Smooth muscle cell of the brain vasculature (primary cell): ENCODE data around the gene FAM240B.
A peak's percentile ranks its signal among the peaks of the same experiment; 100 is the strongest.

Experiments used
- DNase-seq: peaks from one replicate; pipeline ENCODE4 v3.0.0-alpha.2; 2012; ENCODE audit warnings: low read depth, low spot score

FAM240B gene

DNA sequence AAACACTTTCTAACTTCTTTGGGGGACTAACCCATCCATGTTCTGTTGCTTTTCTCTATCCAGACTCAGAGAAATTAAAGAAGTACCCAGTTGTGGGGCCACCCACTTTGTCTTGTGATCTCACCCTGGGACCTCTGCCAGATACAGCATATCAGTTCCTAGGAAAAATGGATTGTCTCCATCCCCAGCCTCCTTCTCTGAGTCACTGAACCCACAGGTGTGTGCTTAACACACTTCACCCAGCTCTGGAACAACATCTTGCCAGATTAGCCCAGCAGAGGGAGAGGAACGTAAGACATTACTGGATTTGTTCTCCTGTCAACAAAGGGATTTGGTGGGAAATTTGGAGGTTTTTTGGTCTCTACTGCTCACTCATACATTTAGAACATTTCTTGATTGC is 19.2 kb downstream of the FAM240B start:
- DNase-seq = no peak

DNA sequence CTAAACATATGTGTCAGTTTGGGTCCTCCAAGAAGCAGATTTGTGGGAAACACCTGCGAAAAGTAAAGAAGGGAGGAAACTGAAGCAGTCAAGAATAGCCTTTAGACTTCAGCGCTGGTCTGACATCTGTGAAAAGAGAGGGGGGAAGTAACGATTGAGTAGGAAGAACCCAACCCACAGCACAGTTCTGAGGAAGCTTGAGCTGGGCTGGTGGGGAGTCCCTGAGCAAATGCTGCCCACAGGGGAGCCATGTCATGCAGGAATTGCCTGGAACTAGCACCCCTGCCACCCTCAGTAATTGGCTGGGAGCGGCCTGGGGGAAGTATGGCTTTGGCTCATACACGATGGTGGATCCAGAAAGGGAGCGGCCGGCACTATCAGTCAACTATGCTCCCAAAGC is 20.6 kb downstream of the FAM240B start:
- no peak for DNase-seq

DNA sequence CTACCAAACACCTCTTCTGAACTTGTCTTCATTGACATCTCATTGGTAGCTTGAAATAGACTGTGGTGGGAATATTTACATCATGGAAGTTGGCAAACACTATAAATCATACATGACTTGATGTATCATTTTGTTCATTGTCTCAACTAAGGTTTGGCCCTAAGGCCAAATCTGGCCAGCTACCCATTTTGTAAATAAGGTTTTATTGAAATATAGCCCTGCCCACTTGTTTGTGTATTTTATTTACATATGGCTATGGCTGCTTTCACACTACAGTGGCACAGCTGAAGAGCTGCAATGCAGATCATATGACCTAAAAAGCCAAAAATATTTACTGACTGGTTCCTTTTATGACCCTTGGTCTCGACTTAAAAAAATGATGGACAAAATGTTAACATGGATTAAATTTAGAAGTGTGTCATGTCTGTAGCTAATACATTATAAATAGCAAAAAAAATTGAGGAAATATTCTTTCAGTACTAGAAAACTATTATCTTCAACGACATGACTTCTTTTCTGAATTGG is 22.1 kb downstream of the FAM240B start:
- DNase-seq = no peak

DNA sequence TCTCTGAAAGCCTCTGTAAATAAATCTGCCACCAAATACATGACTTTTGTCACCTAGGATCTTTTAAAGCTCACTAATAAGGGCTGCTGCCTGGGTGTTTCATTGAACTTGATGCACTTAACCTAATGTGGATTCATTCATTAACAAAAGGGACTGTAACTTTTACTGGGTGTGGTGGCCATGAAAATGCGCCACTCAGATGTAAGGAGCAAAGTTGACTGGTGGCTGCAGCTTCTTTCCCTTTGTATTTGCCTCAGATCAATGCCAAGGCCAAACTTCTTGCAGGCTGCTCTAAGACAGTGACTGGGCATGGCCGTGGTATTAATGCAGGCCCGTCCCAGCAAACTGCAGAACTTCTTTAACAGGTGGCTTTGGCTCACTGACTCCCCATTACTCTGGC is 22.9 kb downstream of the FAM240B start:
- no peak for DNase-seq

DNA sequence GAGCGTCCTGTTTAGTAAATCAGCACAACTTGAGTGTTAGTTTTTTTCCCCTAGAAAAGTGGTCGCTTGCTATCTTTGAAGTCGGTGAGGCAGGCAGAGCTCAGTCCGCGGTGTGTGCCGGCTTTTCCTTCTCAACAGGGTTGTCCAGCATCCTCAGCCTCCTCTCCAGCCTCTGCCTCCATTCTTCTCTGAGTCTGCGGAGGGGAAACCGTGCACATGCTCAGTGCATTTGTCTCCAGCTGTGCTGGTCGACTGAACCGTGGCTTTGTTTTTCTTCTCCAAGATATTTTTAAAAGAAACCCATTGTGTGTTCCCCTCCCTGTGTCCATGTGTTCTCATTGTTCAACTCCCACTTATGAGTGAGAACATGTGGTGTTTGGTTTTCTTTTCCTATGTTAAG is 25.3 kb downstream of the FAM240B start:
- DNase-seq = no peak

DNA sequence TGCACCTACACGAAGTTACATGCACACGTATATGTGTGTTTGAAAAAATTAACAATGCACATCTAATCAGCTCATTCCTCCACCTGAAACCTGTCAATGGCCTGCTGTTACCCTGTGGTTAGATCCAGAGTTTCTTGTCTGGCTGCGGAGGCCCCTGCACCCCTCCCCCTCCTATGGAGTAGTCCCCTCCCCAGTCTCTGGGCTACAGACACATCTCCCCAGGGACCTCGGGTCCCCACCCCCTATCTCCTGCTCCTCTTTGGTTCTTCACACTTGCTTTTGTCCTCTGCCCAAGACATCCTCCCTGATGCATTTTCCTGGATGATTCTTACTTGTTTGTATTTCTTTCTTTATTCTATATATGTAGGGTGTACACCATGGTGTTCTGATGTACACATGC is 27.2 kb downstream of the FAM240B start:
- no peak for DNase-seq

DNA sequence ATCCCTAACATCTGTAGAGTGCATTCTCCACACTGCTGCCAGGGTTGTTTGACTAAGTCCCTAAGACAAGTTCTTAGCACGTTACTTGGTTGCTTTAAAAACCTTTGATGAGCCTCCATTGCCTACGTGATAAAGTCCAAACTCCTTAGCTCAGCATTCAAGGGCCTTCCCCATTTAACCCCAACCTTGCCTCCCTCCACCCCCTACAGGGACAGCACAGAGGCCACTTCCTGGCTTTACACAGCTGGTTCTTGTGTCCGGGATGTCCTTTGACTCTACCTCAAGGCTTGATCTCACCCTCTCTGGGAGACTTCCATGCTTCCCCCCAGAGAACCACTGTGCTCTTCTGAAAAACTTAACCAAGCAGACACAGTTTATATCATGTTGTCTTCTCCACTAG is 29.4 kb downstream of the FAM240B start:
- no peak for DNase-seq

DNA sequence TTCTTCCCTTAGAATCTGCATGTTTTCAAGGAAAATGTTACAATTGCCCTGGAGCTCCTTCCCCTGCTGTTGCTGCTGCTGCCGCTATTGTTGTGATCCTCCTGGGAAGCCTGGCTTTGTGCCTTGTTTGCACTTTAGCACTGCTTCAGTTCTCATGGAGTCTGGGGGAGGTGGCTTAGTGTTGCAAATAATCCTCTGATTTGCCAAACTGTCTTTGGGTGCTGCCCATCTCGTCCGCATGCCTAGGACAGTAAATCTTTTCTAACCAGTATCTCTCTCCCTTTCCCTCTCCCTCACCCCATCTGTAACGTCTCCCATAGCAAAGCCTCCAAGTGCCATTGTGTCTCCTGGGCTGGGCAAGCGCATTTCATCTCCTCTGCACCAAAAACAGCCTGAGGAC is 30.3 kb downstream of the FAM240B start:
- DNase-seq = no peak

DNA sequence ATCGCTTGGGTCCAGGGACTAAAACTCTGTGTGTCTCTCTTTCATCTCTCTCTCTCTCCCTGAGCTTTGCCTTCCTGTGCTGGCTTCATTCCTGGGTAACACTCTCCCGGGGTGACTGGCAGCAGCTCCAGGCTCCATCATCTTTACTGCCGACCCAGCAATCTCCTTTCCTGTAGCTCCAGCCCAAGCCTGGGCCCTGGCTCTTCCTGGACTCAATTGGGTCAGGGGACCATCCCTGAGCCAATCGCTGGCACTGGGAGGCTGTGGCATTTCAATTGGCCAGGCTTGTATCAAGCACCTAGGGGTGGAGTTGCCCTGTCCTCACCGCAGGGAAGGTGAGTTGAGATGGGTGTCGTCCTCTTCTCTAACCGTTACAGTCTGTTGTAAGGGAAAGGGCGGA is 31.9 kb downstream of the FAM240B start:
- DNase-seq = no peak

DNA sequence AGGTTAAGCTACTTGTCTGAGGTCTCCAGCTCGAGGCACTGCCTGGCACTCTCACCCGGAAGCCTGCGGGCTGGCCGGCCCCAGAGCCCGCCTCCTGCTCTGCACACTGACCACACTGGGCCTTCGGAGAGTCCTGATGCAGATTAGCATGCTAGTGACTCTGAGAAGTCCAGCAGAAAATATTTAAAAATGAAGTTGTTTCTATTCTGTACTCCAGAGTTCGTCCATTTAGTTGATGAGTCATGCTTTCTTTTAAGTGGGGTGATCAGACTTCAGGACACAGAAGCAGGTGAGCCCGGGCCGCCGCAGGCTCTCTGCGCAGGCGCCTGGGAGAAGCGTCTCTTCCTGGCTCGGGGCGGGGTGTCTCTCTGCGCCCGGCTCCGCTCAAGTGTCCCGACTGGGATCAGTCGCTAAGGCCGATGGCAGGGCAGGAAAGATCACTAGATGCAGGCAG is 32.5 kb downstream of the FAM240B start:
- DNase-seq = no peak

DNA sequence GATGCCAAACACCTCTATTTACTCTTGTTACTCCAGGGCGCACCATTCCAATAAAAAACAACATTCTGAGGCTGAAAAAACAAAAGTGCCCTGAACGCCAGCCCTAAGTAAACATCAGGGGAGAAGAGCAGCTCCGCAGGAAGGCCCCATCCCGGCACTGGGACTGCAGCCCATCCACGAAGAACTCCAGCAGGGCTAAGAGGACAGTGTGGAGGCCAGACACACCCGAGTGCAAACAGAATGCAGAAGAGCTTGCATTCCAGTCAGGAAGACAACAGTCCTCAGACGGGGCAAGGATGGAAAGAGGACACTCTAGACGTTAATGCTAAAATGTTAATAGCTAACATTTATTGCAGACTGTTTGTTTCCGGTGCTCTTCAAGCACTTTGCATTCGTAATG is 33.0 kb downstream of the FAM240B start:
- DNase-seq = no peak

DNA sequence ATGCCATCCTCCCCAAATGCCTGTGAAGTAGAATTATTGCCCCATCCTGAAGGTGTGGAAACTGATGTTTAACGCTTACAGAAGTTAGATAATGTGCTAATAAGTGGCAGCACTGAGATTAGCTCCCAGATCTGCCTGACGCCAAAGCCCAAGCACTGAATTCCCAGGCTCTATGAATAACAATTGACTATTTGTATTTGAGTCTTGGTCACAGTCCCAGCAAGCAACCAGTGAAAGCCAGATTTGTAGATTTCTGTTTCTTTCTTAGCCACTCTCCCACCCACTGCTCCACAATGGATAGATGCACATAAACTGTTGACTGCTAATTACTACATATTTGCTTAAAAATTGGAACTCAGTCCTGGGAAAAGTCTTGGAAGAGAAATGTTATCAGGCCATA is 34.4 kb downstream of the FAM240B start:
- DNase-seq = no peak

DNA sequence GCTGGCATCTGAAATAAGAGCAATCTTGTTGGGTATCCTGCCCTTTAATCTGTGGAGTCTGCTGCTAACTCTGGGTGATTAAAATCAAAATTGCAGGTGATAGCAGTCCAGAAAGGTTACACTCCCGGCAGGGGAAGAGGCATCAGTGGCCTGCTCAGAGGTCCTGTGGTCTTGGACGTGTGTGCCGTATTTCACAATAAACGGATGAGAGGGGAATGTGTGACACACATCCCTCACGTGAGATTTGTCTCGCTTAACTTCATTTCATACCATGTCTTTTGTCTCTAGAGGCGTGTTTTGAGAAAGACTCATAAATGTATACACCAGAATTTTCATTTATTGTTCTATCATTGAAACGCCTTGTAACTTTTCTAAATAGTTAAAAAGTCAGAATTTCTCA is 36.6 kb downstream of the FAM240B start:
- DNase-seq = no peak

DNA sequence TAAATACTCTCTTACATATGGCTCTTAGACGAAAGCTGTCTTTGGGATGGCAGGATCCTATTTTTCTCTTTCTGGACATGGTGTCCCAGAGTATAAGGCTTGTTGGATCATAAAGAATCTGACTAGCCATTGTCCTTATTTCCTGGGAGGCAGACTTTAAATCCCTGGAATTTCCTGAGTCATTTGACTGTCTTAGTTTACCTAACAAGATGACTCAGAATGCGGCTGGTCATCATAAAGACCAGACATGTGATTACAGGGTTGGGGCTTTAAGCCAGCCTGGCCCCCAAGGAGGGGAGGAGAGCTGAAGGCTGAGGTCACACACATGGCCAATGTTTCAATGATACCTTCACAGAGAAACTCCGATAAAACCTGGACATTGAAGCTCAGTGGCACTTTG is 37.2 kb downstream of the FAM240B start:
- peak; percentile 57 for DNase-seq

DNA sequence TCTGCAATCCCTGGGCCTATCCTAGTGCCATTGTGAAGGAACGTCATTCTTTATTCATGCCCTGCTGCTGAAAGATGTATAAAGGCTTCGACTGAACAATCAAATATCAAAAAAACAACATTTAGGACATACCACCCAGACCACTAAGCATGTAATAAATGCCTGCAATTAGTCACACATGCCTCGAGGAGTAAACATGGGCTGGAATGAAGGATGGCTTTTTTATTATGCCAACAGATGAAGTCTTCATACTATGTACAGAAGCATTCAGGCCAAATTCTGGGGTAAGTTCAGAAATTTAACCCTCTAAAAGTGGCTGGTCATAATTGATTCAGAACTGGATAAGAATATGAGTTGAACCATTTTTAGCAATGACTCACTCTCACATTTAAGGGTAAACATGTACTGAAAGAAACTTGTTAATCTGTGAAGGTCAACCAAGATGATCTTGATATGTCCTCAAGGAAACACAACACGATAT is 38.1 kb downstream of the FAM240B start:
- no peak for DNase-seq

DNA sequence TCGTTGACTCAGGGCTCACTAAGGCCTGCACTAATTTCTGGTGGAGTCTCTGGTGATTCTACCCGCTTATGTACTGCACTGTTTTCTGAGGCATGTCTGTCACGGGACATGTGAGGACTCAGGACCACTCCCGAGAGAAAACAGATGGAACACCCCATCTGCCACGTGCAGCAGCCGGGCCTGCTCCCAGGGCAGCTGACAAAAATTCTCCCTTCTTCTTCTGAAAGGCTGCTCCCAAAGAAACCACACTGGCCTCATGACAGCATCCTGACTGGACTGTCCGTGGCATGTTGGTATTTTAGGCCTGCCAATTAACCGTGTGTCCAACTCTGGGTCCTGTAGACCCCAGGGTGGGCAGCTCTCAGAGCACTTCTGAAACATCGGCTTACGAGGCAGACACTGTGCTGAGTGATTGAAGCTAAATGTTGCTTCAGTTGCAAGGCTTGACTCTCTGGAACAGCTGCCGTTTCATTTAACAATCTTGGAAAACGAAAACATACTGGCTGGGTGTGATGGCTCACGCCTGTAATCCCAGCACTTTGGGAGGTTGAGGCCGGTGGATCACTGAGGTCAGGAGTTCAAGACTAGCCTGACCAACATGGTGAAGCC is 39.0 kb downstream of the FAM240B start:
- DNase-seq = no peak

DNA sequence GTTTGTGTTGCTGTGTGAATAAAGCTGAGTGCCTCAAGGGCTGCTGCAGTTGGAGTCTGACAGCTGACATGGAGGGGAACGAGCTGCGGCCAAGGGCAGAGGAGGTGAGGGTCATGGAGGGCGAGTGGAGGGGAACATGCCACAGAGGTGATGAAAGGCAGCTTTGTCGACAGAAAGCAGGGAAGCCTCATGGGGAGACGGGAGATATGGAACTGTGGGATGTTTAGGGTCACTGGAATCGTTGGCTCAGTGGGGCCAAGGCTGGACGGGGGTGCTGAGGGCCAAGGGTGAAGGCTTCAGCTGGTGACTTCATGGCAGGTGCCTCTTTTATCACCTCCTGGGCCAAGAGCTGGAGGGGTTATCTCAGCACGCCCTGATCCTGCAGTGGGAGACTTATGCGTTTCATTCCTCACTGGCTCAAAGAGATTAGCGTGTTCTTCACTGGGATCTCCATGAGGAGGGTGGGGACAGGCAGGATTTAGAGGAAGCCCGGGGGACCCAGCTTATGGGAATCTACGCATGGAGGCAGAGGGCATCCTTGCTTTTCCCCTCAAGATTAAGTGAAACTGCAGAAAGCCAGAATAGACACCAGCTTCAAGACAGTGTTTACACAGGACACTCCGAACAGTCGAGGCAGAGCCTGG is 42.2 kb downstream of the FAM240B start:
- no peak for DNase-seq

DNA sequence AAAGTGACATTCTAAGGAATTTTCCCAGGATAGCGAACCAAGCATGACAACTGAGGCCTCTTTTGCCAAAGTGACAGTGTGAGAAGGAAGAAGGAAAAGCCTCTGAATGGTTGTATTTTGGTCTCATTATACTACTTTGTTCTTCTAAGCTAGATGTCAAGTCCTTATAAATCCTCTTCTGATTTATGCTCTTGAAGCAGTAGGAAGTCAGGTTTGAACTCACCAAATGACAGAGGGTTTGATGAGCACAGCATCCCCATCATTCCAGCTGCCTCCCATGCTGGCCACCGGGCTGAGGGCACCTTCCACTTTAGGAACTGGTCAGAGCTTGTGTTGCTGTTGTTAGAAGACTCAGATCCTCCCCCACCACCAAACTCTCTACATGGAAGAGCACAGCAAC is 44.1 kb downstream of the FAM240B start:
- no peak for DNase-seq

DNA sequence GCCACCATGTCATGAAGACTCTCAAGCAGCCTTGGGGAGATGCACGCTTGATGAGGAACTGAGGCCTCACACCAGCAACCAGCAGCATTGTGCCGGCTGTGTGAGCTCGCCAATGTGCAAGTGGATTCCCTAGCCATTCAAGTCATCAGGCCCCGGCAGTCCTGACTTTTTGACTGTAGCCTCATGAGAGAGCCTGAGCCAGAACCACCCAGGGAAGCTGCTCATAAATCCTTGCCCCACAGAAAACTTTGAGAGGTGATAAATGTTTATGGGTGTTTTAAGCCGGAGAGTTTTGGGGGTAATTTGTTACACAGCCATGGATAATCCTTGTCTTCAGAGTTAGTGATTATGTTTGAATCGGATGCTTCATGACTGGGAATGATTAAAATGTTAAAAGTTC is 44.7 kb downstream of the FAM240B start:
- no peak for DNase-seq

DNA sequence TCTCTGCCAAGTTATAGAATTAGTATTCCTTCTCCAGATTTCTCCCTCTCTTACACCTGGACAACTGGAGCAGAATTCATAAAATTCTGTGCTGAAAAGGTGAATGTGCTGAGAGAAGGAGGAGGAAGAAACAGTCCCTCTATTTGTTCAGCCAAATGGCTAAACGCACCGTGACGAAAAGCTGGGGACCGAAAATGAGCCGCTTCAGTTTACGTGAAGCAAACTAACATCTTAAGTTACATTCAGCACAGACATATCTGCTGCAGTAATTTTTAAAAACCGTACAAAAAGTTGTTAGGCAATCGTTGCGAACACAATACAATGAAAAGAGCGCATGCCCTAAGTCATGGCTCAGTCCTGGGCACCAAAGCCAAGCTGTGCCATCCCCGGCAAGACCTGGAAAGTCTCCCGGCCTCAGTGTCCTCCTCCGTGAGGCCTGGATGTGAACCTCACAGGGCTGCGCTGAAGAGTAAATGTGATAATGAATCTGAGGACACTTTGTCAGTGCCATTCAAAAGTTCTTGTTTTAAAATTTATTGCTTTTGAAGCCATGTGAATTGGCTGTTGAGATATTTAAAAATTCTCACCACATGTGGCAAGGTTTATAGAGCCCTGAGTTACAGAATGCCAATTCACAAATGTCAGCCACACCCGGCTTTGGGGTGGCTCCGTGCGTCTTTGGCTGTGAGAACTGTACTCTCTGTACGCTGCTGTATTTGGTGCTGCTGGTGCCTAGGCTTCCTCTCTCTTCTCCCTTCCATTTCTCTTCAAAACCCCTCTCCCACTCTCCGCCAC is 46.3 kb downstream of the FAM240B start:
- DNase-seq = no peak

DNA sequence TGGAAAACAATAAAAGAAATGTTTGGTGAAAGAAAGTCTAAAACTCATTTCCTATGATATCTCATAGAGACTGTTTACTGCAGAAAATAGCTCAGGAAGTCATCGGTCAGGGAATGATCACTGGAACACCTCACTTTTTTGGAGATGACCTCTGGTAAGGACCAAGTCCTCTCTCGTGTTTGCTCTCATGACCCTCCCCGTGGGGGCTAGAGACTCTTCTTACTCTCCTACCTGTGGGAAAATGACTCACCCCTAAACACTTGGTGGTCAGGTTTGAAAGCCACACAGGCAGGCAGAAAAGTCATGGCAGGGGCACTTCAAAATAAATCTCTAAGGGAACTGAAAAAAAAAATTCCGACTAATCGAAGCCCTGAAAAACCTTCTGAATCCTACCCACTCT is 48.2 kb downstream of the FAM240B start:
- DNase-seq = no peak

DNA sequence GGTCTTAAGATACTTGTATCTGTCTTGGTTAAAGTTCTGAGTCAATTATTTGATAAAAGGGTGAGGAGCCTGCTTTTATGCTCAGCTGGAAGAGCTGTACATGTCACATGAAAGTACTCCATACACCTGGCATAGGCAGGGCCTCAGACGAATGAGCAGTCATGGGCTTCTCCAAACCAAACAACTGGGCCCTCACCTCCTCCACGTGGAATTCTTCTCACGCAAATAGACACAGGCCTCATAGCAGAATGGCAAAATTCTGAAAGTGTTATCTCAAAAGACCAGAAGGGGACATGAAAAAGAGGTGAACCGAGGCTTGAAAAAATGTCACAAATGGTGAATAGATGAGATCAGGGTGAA is 48.6 kb downstream of the FAM240B start:
- DNase-seq = no peak
